Epithelial cell of esophagus (primary cell): ENCODE measurements around the gene PAK1.

Experiments
- DNase-seq: peaks from one replicate; pipeline ENCODE4 v3.0.0; 2010; ENCODE audit warnings: low read depth
- H3K4me3 ChIP-seq: 2 replicates; pipeline ENCODE4 v1.5.1; 2011; ENCODE audit warnings: mild to moderate bottlenecking, low read length, control low read depth
- CTCF ChIP-seq: IDR thresholded peaks from 2 replicates; pipeline ENCODE4 v1.5.1; 2011; ENCODE audit warnings: low read depth, mild to moderate bottlenecking, low read length, control low read depth, inconsistent platforms; ENCODE audit not compliant: insufficient read depth; ENCODE audit errors: missing control alignments

The PAK1 gene

DNA sequence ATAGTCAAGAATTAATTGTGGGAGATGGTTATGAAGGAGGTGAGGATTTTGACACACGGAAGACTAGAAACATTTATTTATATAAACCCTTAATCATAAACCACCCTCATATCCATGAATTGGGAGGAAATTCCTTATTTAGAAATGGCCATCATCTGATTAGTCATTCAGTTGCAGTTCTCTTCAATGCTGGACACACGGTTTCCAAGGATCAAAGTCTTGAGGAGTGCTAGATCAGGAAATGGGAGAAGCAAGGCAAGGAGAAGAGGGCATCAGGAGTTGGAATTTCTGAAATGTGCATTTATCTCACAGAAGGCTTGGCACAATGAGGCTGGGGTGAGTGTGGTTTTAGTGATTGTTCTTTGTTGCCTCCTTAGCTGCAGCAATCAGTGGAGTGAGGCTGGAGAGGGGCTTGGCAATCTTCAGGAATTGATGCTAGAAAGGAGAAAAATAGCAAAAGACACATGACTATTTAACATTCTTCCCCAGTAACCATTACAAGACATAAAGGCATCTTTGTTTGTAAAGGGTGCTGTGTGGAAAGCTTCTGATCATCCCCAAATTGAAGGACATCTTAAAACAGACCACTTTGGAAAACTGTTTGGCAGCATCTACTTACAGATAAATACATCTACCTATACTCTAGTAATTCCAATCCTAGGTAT is 150.8 kb downstream of the PAK1 start:
- H3K4me3 ChIP-seq = no peak overlapping the region
- no peak for TF ChIP-seq CTCF
- DNase-seq = no peak

DNA sequence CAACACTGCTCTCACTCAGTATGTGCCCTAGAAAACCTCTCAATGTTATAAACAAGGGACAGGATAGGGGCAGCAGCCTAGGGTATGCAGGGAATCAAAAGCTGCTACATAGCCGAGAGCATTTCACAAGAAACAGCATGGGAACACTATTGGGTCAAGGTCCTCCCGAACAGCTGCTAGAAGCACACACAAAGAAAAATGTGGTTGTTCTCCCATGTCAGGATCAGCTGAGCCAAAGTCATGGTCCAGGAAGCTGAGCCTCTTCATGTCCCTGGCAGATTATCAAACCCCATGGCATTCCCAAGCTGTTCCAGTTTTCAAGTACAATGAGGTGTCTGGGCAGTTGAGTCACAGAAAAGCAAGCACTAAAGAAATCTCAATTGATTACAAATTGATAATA is 151.4 kb downstream of the PAK1 start:
- DNase-seq = no peak
- TF ChIP-seq CTCF = no peak
- no peak overlapping the region for H3K4me3 ChIP-seq

GRCh38 chr11:77320351-77320750 is 153.5 kb downstream of the PAK1 start:
- no peak for DNase-seq
- no peak overlapping the region for H3K4me3 ChIP-seq
- no peak for TF ChIP-seq CTCF

DNA sequence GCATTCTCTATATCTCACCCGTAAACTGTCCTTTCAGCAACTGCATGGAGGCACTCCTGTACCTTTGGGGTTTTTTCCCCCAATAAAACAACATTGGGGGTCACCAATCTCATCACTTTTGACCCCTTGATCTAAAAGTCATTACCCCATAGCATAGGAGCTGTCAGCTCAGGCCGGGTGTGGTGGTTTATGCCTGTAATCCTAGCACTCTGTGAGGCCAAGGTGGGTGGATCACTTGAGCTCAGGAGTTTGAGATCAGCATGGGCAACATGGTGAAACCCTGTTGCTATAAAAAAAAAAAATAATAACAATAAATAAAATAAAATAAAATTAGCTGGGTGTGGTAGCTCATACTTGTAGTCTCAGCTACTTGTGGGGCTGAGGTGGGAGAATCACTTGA is 155.3 kb downstream of the PAK1 start:
- TF ChIP-seq CTCF = no peak
- no peak overlapping the region for H3K4me3 ChIP-seq
- DNase-seq = no peak

GRCh38 chr11:77316733-77317342 is 157.1 kb downstream of the PAK1 start:
- DNase-seq = no peak
- H3K4me3 ChIP-seq = no peak overlapping the region
- TF ChIP-seq CTCF = no peak

- no peak for TF ChIP-seq CTCF
- no peak for DNase-seq
- H3K4me3 ChIP-seq = no peak overlapping the region
Observed at GRCh38 chr11:77312107-77312506, 161.8 kb downstream of the PAK1 start.

GRCh38 chr11:77311701-77312100 is 162.2 kb downstream of the PAK1 start:
- TF ChIP-seq CTCF = no peak
- no peak for DNase-seq
- H3K4me3 ChIP-seq = no peak overlapping the region
